Upper lobe of left lung (tissue), 6 donors: ENCODE measurements around the gene PHPT1. TPM values are rescaled to one million over a fixed set of nuclear protein-coding genes. Genes with fewer than 3 reads are reported as not detected.
"Not testable (repeated sequence)": the region's sequence is repeated elsewhere in the genome, so short reads cannot be mapped to it uniquely, and the experiment has no call there.

Experiments
- ATAC-seq, 2 donors: fragments of 200-7000 bp; cut with Tn5 transposase; one replicate each; pipeline ENCODE4 v1.9.1; 2022; ENCODE audit warnings: mild to moderate bottlenecking in 2 of 2, moderate library complexity in 2 of 2; ENCODE audit not compliant: low FRiP score in 2 of 2
- DNase-seq, 2 donors: peaks; one replicate each; pipeline ENCODE4 v3.0.0-alpha.2; 2019 to 2020
- H3K27ac ChIP-seq, 4 donors: fragments of 200-600 bp; sonication (generic); one replicate each; pipeline ENCODE4 v1.5.1; 2016 to 2019
- H3K27me3 ChIP-seq, 4 donors: fragments of 200-600 bp; sonication (generic); one replicate each; pipeline ENCODE4 v1.5.1; 2017 to 2019
- H3K36me3 ChIP-seq, 4 donors: fragments of 200-600 bp; sonication (generic); one replicate each; pipeline ENCODE4 v1.5.1; 2016 to 2019
- H3K4me1 ChIP-seq, 4 donors: fragments of 200-600 bp; sonication (generic); one replicate each; pipeline ENCODE4 v1.5.1; 2018 to 2019
- H3K4me3 ChIP-seq, 4 donors: fragments of 200-600 bp; sonication (generic); one replicate each; pipeline ENCODE4 v1.5.1; 2017 to 2019; ENCODE audit warnings: mild to moderate bottlenecking in 2 of 4, moderate library complexity in 1 of 4
- H3K9me3 ChIP-seq, 4 donors: fragments of 200-600 bp; sonication (generic); one replicate each; pipeline ENCODE4 v1.5.1; 2018 to 2019
- CTCF ChIP-seq, 6 experiments: fragments of 450-650 bp in 4 of 6; fragments of 200-600 bp in 2 of 6; sonication (generic) in 2 of 6; IDR thresholded peaks; one replicate each; pipeline ENCODE4 v1.5.1; 2016 to 2019; ENCODE audit warnings: antibody characterized with exemption in 6 of 6
- EP300 ChIP-seq, 4 donors: sonication (generic); formaldehyde crosslinking; IDR thresholded peaks; one replicate each; pipeline ENCODE4 v1.5.1; 2017; ENCODE audit warnings: antibody characterized with exemption in 4 of 4, control low read depth in 2 of 4
- POLR2A ChIP-seq, 4 donors: fragments of 450-650 bp; IDR thresholded peaks; one replicate each; pipeline ENCODE4 v1.5.1; 2016 to 2017; ENCODE audit warnings: antibody characterized with exemption in 4 of 4, mild to moderate bottlenecking in 2 of 4
- POLR2AphosphoS5 ChIP-seq, 2 donors: sonication (generic); formaldehyde crosslinking; IDR thresholded peaks; one replicate each; pipeline ENCODE4 v1.5.1; 2017; ENCODE audit warnings: antibody characterized with exemption in 2 of 2
- WGBS, 2 donors: methylation state at CpG; one replicate each; pipeline ENCODE4 v1.1.5; 2017 to 2018; 5-methylcytosine and 5-hydroxymethylcytosine counted together
- total RNA-seq, 6 donors: library from RNA; depleted of rRNA in 4 of 6; stranded (reverse); fragments of >200 nt in 4 of 6; gene quantifications; one replicate each; pipeline versions ENCODE4 v1.1.0 to v1.2.1, GENCODE V29; 2016 to 2021
- donor health status: DM: no; HTN: no; CAD: no; lungs with moderate emphysema.
- donor health status: DM: no; HTN: yes; CAD: no; lungs with severe emphysema.

Gene PHPT1
- total RNA-seq, 6 donors from 2014 or later, result 51.3 to 135 (median 64.1) TPM

GRCh38 chr9:136868644-136869043 is 19.4 kb downstream of the PHPT1 start:
- Histone ChIP-seq H3K27me3 (no peaks in the 10 kb centered on the region), H3K4me3 (no peak overlapping the region), H3K36me3 (peaks cover under 1 to 3% (median 2%) of the 10 kb centered on the region in 4 donors), H3K27ac (no peak overlapping the region), H3K9me3 (peaks cover 0 to 4% (median 0%) of the 10 kb centered on the region in 4 donors), H3K4me1 (peaks cover 17 to 29% (median 19%) of the 10 kb centered on the region in 4 donors)
- TF ChIP-seq CTCF (IDR thresholded peaks at IDR 0.05), result no peak
- TF ChIP-seq POLR2A (IDR thresholded peaks at IDR 0.05), result no peak
- ATAC-seq (no peak), DNase-seq (no peak)
- WGBS, 2 donors, result 92 to 97% methylated on average over 11 of the region's 11 CpGs

- peaks cover 15 to 19% (median 16%) of the 10 kb centered on the region in 4 donors for H3K4me1 ChIP-seq
- not testable (repeated sequence) for DNase-seq, ATAC-seq, H3K36me3 ChIP-seq, H3K27me3 ChIP-seq, H3K4me3 ChIP-seq, H3K27ac ChIP-seq, H3K9me3 ChIP-seq
- 86 to 87% methylated on average over 2 of the region's 2 CpGs for WGBS, 2 donors
Observed at GRCh38 chr9:136869611-136870010, 20.4 kb downstream of the PHPT1 start.

GRCh38 chr9:136875155-136875554 is 25.9 kb downstream of the PHPT1 start:
- no peaks in the 10 kb centered on the region for H3K36me3 ChIP-seq
- no peak for DNase-seq
- ATAC-seq, result no peak
- H3K27me3 ChIP-seq, result no peaks in the 10 kb centered on the region
- no peak overlapping the region for H3K4me3 ChIP-seq
- TF ChIP-seq CTCF (IDR thresholded peaks at IDR 0.05) (no peak), EP300 (IDR thresholded peaks at IDR 0.05) (no peak), POLR2AphosphoS5 (IDR thresholded peaks at IDR 0.05) (no peak), POLR2A (IDR thresholded peaks at IDR 0.05) (no peak)
- no peaks in the 10 kb centered on the region for H3K4me1 ChIP-seq
- no peak overlapping the region for H3K27ac ChIP-seq
- H3K9me3 ChIP-seq, result no peaks in the 10 kb centered on the region
- 86 to 95% methylated on average over 6 of the region's 6 CpGs for WGBS, 2 donors

- ATAC-seq, result no peak
- Histone ChIP-seq H3K27me3 (no peaks in the 10 kb centered on the region), H3K9me3 (no peaks in the 10 kb centered on the region), H3K4me3 (no peak overlapping the region), H3K27ac (no peak overlapping the region), H3K4me1 (peaks cover 0 to 2% (median 1%) of the 10 kb centered on the region in 4 donors), H3K36me3 (no peaks in the 10 kb centered on the region)
- 85 to 93% methylated on average over 5 of the region's 5 CpGs for WGBS, 2 donors
- TF ChIP-seq POLR2AphosphoS5 (IDR thresholded peaks at IDR 0.05) (no peak), CTCF (IDR thresholded peaks at IDR 0.05) (no peak), POLR2A (IDR thresholded peaks at IDR 0.05) (no peak), EP300 (IDR thresholded peaks at IDR 0.05) (no peak)
- no peak for DNase-seq
Observed at GRCh38 chr9:136876476-136876875, 27.3 kb downstream of the PHPT1 start.

- DNase-seq (no peak), ATAC-seq (no peak)
- H3K4me3 ChIP-seq, result no peak overlapping the region
- WGBS, 2 donors, result 84 to 91% methylated on average over 10 to 11 of the region's 11 CpGs
- no peak for TF ChIP-seq CTCF (IDR thresholded peaks at IDR 0.05)
- TF ChIP-seq POLR2A (IDR thresholded peaks at IDR 0.05), result no peak
- TF ChIP-seq POLR2AphosphoS5 (IDR thresholded peaks at IDR 0.05), result no peak
- TF ChIP-seq EP300 (IDR thresholded peaks at IDR 0.05), result no peak
- peaks cover 19 to 24% (median 21%) of the 10 kb centered on the region in 4 donors for H3K4me1 ChIP-seq
- H3K27ac ChIP-seq, result no peak overlapping the region
- H3K9me3 ChIP-seq, result no peaks in the 10 kb centered on the region
- H3K36me3 ChIP-seq, result no peaks in the 10 kb centered on the region
- H3K27me3 ChIP-seq, result no peaks in the 10 kb centered on the region
Observed at GRCh38 chr9:136880651-136881050, 31.4 kb downstream of the PHPT1 start.
